Epithelial cell of alveolus of lung (primary cell): ENCODE measurements around the gene NEK3. TPM values are rescaled to one million over a fixed set of nuclear protein-coding genes. Genes with fewer than 3 reads are reported as not detected.

Source experiments
- total RNA-seq: library from RNA; depleted of rRNA; stranded (reverse); fragments of >200 nt; gene quantifications from 2 replicates; pipeline ENCODE4 v1.2.1, GENCODE V29; 2015

Gene NEK3
- 6.1 and 8.5 TPM in 2 replicates for total RNA-seq

GRCh38 chr13:52159159-52159982 is at the start of gene NEK3:
Gene NEK3, minus strand, starts transcription at chr13:52159597. Its CDS starts 3,406 bp downstream, at chr13:52156191.

DNA sequence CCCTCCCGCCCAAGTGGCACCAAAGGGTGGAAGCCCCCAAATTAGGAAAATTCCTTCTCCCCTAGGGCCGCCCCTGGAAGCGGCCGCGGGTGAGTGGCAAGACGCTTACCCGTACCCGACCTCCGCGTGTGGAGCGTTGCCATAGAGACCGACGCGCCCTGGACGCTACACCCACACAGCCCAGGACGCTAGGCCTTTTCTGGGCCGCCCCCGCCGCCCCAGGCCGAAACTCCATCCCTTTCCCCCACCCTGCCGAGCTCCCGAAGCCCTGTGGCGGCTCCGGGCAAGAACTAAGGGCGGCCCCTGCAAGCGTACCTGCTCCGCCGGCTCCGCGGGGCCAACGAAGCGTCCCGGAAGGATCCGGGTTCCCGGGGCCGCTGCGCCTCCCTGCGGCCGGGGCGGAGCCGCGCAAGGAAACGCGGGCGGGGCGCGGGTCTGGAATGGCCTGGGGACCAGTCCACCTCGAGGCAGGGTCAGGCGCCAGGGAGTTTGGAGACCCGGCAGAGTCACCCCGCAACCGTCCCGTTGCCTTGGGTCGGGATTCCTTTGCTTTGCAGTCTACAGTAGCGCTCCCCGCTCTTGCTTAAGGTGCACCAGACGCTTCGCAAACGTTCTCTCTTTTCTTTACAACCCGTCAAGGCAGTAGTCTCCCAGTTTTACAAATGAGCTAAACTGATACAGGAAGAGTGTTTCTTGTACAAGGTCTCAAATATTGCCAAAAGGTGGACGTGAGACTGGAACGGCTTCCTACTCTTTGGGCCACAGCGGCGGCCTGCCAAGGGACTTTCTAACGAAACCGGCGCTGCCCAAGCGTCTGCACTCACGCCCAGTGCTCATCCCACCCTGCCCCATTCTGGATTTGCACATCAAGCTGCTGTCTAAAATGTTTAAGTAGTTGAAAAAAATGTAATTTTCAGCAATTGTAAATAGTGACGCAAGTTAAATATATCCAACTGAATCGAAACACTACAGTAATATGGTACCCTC is 30.4 kb downstream of the NEK3 start, which contains the start of gene NEK5:
TSS of gene NEK5 (minus strand) at position 360 of the 987 bp plus-strand sequence. CDS start 1,591 bp downstream, outside the sequence.

Other genes with a start within 250 kb of the NEK3 start
- 2.9 and 3.1 TPM in 2 replicates for gene ATP7B, start 148.1 kb downstream of the NEK3 start, total RNA-seq
- gene ALG11, start 147.2 kb downstream of the NEK3 start, total RNA-seq: 9.4 and 32.0 TPM in 2 replicates
- gene UTP14C, start 134.9 kb downstream of the NEK3 start, total RNA-seq: 9.1 and 14.5 TPM in 2 replicates
- gene NEK5, start 30.5 kb downstream of the NEK3 start, total RNA-seq: not detected in 2 replicates
- gene THSD1, start 246.6 kb upstream of the NEK3 start, total RNA-seq: 2.4 and 3.9 TPM in 2 replicates